ENCODE measurements around the gene RAPGEF2. TPM values are rescaled to one million over a fixed set of nuclear protein-coding genes. Genes with fewer than 3 reads are reported as not detected.

Gene RAPGEF2
- total RNA-seq, 1 experiment from 2014 or later = 29.8 TPM

DNA sequence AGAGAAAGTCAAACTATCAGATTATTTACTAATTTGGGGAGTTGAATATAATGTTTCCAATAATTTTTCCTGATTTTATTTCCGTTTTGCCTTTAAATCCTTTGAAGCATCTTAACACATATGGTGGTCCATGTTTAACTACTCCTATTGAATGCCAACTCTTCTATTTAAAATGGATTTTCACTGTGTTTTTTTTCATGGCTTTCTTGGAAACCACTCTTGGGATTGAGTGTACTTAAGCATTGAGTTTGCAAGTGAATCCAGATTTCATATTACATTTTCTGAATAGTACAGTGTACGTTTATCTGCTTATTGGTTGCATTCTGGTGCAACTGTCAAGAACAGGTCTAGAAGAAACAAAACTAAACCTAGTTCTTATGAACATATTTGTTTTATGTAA is 45.6 kb downstream of the RAPGEF2 start:
- no peak overlapping the region for H3K4me3 ChIP-seq
- intact Hi-C loops (cut with micrococcal nuclease; ENCODE audit: unreplicated experiment) = no loop called here
- peaks cover 13% of the 10 kb centered on the region for H3K4me1 ChIP-seq (replicated peaks; ENCODE audit: insufficient read depth)
- peaks cover 61% of the 10 kb centered on the region for H3K79me2 ChIP-seq (ENCODE audit: low read depth)
- no peaks in the 10 kb centered on the region for H3K9me3 ChIP-seq (ENCODE audit: insufficient read depth, low read depth)
- POLR2A ChIA-PET (ENCODE audit: unreplicated experiment) = no interaction called here
- H3K9me2 ChIP-seq (ENCODE audit: insufficient read depth) = no peaks in the 10 kb centered on the region
- H3F3A ChIP-seq (ENCODE audit: insufficient read depth, low read depth) = no peaks in the 10 kb centered on the region
- no peak overlapping the region for H2AFZ ChIP-seq
- BruUV-seq (replicated peaks) = no TSS peak
- no peak overlapping the region for H3K27ac ChIP-seq
- H3K4me2 ChIP-seq = no peak overlapping the region
- H4K20me1 ChIP-seq (ENCODE audit: insufficient read depth) = peaks cover 8% of the 10 kb centered on the region
- DNase-seq = no peak
- no peak for TF ChIP-seq EZH2 (IDR thresholded peaks at IDR 0.05; ENCODE audit: low read depth)
- TF ChIP-seq, protein P1, sequence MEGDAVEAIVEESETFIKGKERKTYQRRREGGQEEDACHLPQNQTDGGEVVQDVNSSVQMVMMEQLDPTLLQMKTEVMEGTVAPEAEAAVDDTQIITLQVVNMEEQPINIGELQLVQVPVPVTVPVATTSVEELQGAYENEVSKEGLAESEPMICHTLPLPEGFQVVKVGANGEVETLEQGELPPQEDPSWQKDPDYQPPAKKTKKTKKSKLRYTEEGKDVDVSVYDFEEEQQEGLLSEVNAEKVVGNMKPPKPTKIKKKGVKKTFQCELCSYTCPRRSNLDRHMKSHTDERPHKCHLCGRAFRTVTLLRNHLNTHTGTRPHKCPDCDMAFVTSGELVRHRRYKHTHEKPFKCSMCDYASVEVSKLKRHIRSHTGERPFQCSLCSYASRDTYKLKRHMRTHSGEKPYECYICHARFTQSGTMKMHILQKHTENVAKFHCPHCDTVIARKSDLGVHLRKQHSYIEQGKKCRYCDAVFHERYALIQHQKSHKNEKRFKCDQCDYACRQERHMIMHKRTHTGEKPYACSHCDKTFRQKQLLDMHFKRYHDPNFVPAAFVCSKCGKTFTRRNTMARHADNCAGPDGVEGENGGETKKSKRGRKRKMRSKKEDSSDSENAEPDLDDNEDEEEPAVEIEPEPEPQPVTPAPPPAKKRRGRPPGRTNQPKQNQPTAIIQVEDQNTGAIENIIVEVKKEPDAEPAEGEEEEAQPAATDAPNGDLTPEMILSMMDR (conservative IDR thresholded peaks at IDR 0.05) = no peak
- no peaks in the 10 kb centered on the region for H3K27me3 ChIP-seq (ENCODE audit: insufficient read depth, low read depth)
- no peaks in the 10 kb centered on the region for H3K36me3 ChIP-seq (ENCODE audit: low read depth)
- CTCF ChIA-PET = interaction anchor here (0.6 kb wide), 1 partner anchor 77 kb away, joined by 3 read pairs; no protein-coding TSS in a partner anchor

DNA sequence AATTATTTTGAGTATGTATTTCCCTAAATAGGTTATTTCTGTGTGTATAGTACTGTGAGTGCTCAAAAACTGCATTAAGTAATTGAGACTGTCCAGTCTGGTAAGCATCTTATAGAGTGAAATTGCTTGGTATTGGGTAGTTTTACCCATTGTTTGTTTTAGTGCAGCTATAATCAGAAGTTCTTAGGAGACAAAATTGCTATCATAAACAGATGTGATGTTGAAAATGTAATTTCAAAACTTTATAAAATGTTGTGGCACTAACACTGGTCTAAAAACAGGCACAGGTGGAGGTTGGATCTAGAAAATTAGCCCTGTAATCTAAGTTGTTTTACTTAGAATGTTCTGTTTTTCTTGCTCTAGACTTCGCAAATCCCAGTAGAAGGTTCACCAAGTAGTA is 46.8 kb downstream of the RAPGEF2 start:
- Histone ChIP-seq H4K20me1 (ENCODE audit: insufficient read depth) (peaks cover 8% of the 10 kb centered on the region), H2AFZ (no peak overlapping the region), H3K79me2 (ENCODE audit: low read depth) (peaks cover 61% of the 10 kb centered on the region), H3K9me3 (ENCODE audit: insufficient read depth, low read depth) (no peaks in the 10 kb centered on the region), H3F3A (ENCODE audit: insufficient read depth, low read depth) (no peaks in the 10 kb centered on the region), H3K9me2 (ENCODE audit: insufficient read depth) (no peaks in the 10 kb centered on the region), H3K27me3 (ENCODE audit: insufficient read depth, low read depth) (no peaks in the 10 kb centered on the region), H3K27ac (no peak overlapping the region), H3K4me2 (no peak overlapping the region), H3K4me3 (no peak overlapping the region), H3K4me1 (replicated peaks; ENCODE audit: insufficient read depth) (peaks cover 13% of the 10 kb centered on the region), H3K36me3 (ENCODE audit: low read depth) (no peaks in the 10 kb centered on the region)
- intact Hi-C loops (cut with micrococcal nuclease; ENCODE audit: unreplicated experiment) = no loop called here
- no peak for DNase-seq
- POLR2A ChIA-PET (ENCODE audit: unreplicated experiment) = no interaction called here
- TF ChIP-seq, protein P1 (conservative IDR thresholded peaks at IDR 0.05) = no peak
- BruUV-seq (replicated peaks) = no TSS peak
- CTCF ChIA-PET = no interaction called here

DNA sequence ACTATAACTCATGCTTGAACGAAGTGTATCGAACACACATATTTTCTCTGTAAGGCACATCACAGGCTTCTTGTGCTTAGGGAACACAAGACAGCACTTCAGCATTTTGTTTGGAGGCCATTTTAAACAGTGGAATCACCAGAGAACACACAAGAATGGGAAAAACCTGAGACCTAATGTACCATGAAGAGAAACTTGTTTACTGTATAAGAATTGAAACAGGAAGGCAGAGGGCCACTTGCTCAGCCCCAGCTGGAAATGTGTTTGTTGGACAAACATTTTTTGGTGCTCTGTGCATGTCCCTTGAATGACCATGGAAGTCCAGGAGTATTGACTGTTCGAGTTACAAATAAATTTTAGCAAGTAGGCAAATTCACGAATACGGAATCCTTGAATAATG is 47.5 kb downstream of the RAPGEF2 start:
- BruUV-seq (replicated peaks) = no TSS peak
- POLR2A ChIA-PET (ENCODE audit: unreplicated experiment) = no interaction called here
- CTCF ChIA-PET = no interaction called here

More for the DNA sequence above, 47.5 kb downstream of the RAPGEF2 start:
- Histone ChIP-seq H3K27ac (no peak overlapping the region), H3K9me2 (ENCODE audit: insufficient read depth) (no peaks in the 10 kb centered on the region), H3K4me1 (replicated peaks; ENCODE audit: insufficient read depth) (peaks cover 12% of the 10 kb centered on the region), H2AFZ (no peak overlapping the region), H3K79me2 (ENCODE audit: low read depth) (peaks cover 67% of the 10 kb centered on the region), H3K27me3 (ENCODE audit: insufficient read depth, low read depth) (no peaks in the 10 kb centered on the region), H3K9me3 (ENCODE audit: insufficient read depth, low read depth) (no peaks in the 10 kb centered on the region), H3K36me3 (ENCODE audit: low read depth) (no peaks in the 10 kb centered on the region), H3K4me2 (no peak overlapping the region), H4K20me1 (ENCODE audit: insufficient read depth) (peaks cover 8% of the 10 kb centered on the region), H3K4me3 (no peak overlapping the region), H3F3A (ENCODE audit: insufficient read depth, low read depth) (no peaks in the 10 kb centered on the region)
- intact Hi-C loops (cut with micrococcal nuclease; ENCODE audit: unreplicated experiment) = no loop called here
- TF ChIP-seq EZH2 (IDR thresholded peaks at IDR 0.05; ENCODE audit: low read depth) = no peak
- TF ChIP-seq, protein P1 (conservative IDR thresholded peaks at IDR 0.05) = no peak
- DNase-seq = no peak

Data from PC-9 (cell line).